OCI-LY1 (cell line): ENCODE data around the gene STK32C.

Source experiments
- H2AFZ ChIP-seq: fragments of 200-600 bp; sonication (generic), shearing (Covaris generic); 2 replicates; pipeline ENCODE4 v1.6.0; 2014; ENCODE audit warnings: antibody characterized with exemption, mild to moderate bottlenecking, low read length
- H3F3A ChIP-seq: fragments of 200-600 bp; sonication (generic), shearing (Covaris generic); 2 replicates; pipeline ENCODE4 v1.6.0; 2014; ENCODE audit warnings: mild to moderate bottlenecking, antibody characterized with exemption, low read length, moderate library complexity; ENCODE audit not compliant: insufficient read depth
- H3K27ac ChIP-seq: fragments of 200-600 bp; sonication (generic); 2 replicates; pipeline ENCODE4 v1.5.1; 2014; ENCODE audit warnings: low read length, mixed run types, mild to moderate bottlenecking, low read depth; ENCODE audit not compliant: poor library complexity, severe bottlenecking
- H3K27me3 ChIP-seq: fragments of 200-600 bp; sonication (generic); 2 replicates; pipeline ENCODE4 v1.6.0; 2014; ENCODE audit warnings: antibody characterized with exemption, mild to moderate bottlenecking, low read length, moderate library complexity; ENCODE audit not compliant: insufficient read depth
- H3K36me3 ChIP-seq: fragments of 200-600 bp; sonication (generic); 2 replicates; pipeline ENCODE4 v1.6.1; 2014; ENCODE audit warnings: mild to moderate bottlenecking, antibody characterized with exemption, low read length, moderate library complexity, mixed read lengths; ENCODE audit not compliant: insufficient read depth
- H3K4me1 ChIP-seq: fragments of 200-600 bp; sonication (generic); 2 replicates; pipeline ENCODE4 v1.5.1; 2014; ENCODE audit warnings: mild to moderate bottlenecking, low read length, moderate library complexity; ENCODE audit not compliant: insufficient read depth, severe bottlenecking
- H3K4me2 ChIP-seq: fragments of 200-600 bp; sonication (generic), shearing (Covaris generic); 2 replicates; pipeline ENCODE4 v1.6.1; 2014; ENCODE audit warnings: low read length
- H3K4me3 ChIP-seq: fragments of 200-600 bp; sonication (generic); 2 replicates; pipeline ENCODE4 v1.5.1; 2014; ENCODE audit warnings: low read length, low read depth, mild to moderate bottlenecking, mixed read lengths; ENCODE audit not compliant: poor library complexity, severe bottlenecking
- H3K79me2 ChIP-seq: fragments of 200-600 bp; shearing (Covaris generic); 2 replicates; pipeline ENCODE4 v1.6.1; 2016; ENCODE audit warnings: mixed run types, low read length, mixed read lengths; ENCODE audit not compliant: insufficient read depth
- H3K9ac ChIP-seq: fragments of 200-600 bp; sonication (generic), shearing (Covaris generic); 2 replicates; pipeline ENCODE4 v1.6.1; 2014; ENCODE audit warnings: mild to moderate bottlenecking, low read length, mixed read lengths
- H3K9me2 ChIP-seq: fragments of 200-600 bp; sonication (generic), shearing (Covaris generic); 2 replicates; pipeline ENCODE4 v1.6.1; 2014; ENCODE audit warnings: low read depth, mild to moderate bottlenecking, low read length, mixed read lengths
- H3K9me3 ChIP-seq: fragments of 200-600 bp; shearing (Covaris generic); 2 replicates; pipeline ENCODE4 v1.6.1; 2014; ENCODE audit warnings: low read length, mixed read lengths
- H4K20me1 ChIP-seq: fragments of 200-600 bp; sonication (generic), shearing (Covaris generic); 2 replicates; pipeline ENCODE4 v1.6.0; 2016; ENCODE audit warnings: mild to moderate bottlenecking, low read length; ENCODE audit not compliant: insufficient read depth
- EZH2 ChIP-seq: fragments of 200-600 bp; sonication (generic), shearing (Covaris generic); IDR thresholded peaks from 2 replicates; pipeline ENCODE4 v1.8.0; 2017; ENCODE audit warnings: borderline replicate concordance, mixed run types, mild to moderate bottlenecking, antibody characterized with exemption, low read length, moderate library complexity, mixed read lengths
- TF ChIP-seq, protein P1 (sequence below): fragments of 200-600 bp; sonication (generic), shearing (Covaris generic); IDR thresholded peaks from 2 replicates; pipeline ENCODE4 v1.5.1; 2017; ENCODE audit warnings: mild to moderate bottlenecking, antibody characterized with exemption, low read length, moderate library complexity, mixed read lengths

The STK32C gene

GRCh38 chr10:132281915-132282666 lies 25.7 kb downstream of the STK32C start:
- Histone ChIP-seq H3K4me2 (no peak overlapping the region), H2AFZ (no peak overlapping the region), H3K4me3 (no peak overlapping the region), H3K9ac (no peak overlapping the region), H4K20me1 (no peaks in the 10 kb centered on the region), H3K79me2 (no peaks in the 10 kb centered on the region), H3K27ac (no peak overlapping the region), H3K27me3 (no peaks in the 10 kb centered on the region; the same call in 1 of the 2 replicates), H3K4me1 (no peaks in the 10 kb centered on the region), H3F3A (no peaks in the 10 kb centered on the region), H3K36me3 (no peaks in the 10 kb centered on the region), H3K9me2 (no peaks in the 10 kb centered on the region), H3K9me3 (no peaks in the 10 kb centered on the region)
- no peak for TF ChIP-seq EZH2
- TF ChIP-seq, protein P1, sequence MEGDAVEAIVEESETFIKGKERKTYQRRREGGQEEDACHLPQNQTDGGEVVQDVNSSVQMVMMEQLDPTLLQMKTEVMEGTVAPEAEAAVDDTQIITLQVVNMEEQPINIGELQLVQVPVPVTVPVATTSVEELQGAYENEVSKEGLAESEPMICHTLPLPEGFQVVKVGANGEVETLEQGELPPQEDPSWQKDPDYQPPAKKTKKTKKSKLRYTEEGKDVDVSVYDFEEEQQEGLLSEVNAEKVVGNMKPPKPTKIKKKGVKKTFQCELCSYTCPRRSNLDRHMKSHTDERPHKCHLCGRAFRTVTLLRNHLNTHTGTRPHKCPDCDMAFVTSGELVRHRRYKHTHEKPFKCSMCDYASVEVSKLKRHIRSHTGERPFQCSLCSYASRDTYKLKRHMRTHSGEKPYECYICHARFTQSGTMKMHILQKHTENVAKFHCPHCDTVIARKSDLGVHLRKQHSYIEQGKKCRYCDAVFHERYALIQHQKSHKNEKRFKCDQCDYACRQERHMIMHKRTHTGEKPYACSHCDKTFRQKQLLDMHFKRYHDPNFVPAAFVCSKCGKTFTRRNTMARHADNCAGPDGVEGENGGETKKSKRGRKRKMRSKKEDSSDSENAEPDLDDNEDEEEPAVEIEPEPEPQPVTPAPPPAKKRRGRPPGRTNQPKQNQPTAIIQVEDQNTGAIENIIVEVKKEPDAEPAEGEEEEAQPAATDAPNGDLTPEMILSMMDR = no peak

- Histone ChIP-seq H3K4me2 (no peak overlapping the region), H3K4me3 (no peak overlapping the region)
Measured at GRCh38 chr10:132280646-132281074, 27.1 kb downstream of the STK32C start.

DNA sequence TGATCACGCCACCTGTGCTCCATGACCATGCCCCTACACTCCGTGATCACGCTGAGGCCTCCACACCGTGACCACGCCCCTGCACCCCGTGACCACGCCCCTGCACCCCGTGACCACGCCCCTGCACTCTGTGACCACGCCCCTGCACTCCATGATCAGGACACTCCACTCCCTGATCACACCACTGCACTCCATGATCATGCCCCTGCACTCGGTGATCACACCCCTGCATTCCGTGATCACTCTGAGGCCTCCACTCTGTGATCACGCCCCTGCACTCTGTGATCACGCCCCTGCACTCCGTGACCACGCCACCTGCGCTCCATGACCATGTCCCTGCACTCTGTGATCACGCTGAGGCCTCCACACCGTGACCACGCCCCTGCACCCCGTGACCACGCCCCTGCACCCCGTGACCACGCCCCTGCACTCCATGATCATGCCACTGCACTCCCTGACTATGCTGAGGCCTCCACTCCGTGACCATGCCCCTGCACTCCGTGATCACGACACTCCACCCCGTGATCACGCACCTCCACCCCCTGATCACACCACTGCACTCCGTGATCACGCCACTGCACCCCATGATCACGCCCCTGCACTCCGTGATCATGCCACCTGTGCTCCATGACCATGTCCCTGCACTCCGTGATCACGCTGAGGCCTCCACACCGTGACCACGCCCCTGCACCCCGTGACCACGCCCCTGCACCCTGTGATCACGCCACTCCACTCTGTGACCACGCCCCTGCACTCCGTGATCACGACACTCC lies 27.7 kb downstream of the STK32C start:
- no peaks in the 10 kb centered on the region for H3K4me1 ChIP-seq
- no peak overlapping the region for H3K4me2 ChIP-seq
- H3K27ac ChIP-seq = no peak overlapping the region
- no peaks in the 10 kb centered on the region for H3K36me3 ChIP-seq
- no peaks in the 10 kb centered on the region for H3F3A ChIP-seq
- H3K27me3 ChIP-seq = no peaks in the 10 kb centered on the region; the same call in 1 of the 2 replicates
- no peak for TF ChIP-seq EZH2
- TF ChIP-seq, protein P1 = no peak
- H3K9ac ChIP-seq = no peak overlapping the region
- H3K4me3 ChIP-seq = no peak overlapping the region
- no peaks in the 10 kb centered on the region for H3K9me2 ChIP-seq
- no peaks in the 10 kb centered on the region for H3K79me2 ChIP-seq
- H2AFZ ChIP-seq = no peak overlapping the region
- no peaks in the 10 kb centered on the region for H3K9me3 ChIP-seq
- H4K20me1 ChIP-seq = no peaks in the 10 kb centered on the region

More at GRCh38 chr10:132280646-132281074, 27.1 kb downstream of the STK32C start:
- Histone ChIP-seq H3K27ac (no peak overlapping the region), H3K4me1 (no peaks in the 10 kb centered on the region), H3K36me3 (no peaks in the 10 kb centered on the region), H3K9ac (no peak overlapping the region), H3K79me2 (no peaks in the 10 kb centered on the region), H3K9me3 (no peaks in the 10 kb centered on the region), H2AFZ (no peak overlapping the region), H3K27me3 (no peaks in the 10 kb centered on the region; the same call in 1 of the 2 replicates), H3K9me2 (no peaks in the 10 kb centered on the region), H4K20me1 (no peaks in the 10 kb centered on the region), H3F3A (no peaks in the 10 kb centered on the region)
- no peak for TF ChIP-seq EZH2
- TF ChIP-seq, protein P1 = no peak
